Measurements from ENCODE around the gene INIP. TPM values are rescaled to one million over a fixed set of nuclear protein-coding genes. Genes with fewer than 3 reads are reported as not detected.
"Not testable (repeated sequence)": the region's sequence is repeated elsewhere in the genome, so short reads cannot be mapped to it uniquely, and the experiment has no call there.

INIP gene
- total RNA-seq, 1 donor from 2014 or later: 20.0 TPM

DNA sequence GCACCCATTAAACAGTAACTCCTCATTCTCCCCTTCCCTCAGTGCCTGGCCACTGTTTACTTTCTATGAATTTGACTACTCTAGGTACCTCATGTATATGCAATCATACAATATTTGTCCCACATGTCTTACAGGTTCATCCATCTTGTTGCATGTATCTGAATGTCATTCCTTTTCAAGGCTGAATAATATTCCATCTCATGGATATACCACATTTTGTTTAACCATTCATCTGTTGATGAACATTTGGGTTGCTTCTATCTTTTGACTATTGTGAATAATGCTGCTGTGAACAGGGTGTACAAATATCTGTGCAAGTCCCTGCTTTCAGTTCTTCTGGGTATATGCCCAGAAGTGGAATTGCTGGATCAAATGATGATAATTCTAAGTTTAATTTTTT is 40.9 kb downstream of the INIP start:
- no peak for DNase-seq (ENCODE audit: extremely low read depth, low read depth, low spot score)

GRCh38 chr9:112673221-112673620 is 44.7 kb downstream of the INIP start:
- DNase-seq (ENCODE audit: extremely low read depth, low read depth, low spot score): not testable (repeated sequence)

DNA sequence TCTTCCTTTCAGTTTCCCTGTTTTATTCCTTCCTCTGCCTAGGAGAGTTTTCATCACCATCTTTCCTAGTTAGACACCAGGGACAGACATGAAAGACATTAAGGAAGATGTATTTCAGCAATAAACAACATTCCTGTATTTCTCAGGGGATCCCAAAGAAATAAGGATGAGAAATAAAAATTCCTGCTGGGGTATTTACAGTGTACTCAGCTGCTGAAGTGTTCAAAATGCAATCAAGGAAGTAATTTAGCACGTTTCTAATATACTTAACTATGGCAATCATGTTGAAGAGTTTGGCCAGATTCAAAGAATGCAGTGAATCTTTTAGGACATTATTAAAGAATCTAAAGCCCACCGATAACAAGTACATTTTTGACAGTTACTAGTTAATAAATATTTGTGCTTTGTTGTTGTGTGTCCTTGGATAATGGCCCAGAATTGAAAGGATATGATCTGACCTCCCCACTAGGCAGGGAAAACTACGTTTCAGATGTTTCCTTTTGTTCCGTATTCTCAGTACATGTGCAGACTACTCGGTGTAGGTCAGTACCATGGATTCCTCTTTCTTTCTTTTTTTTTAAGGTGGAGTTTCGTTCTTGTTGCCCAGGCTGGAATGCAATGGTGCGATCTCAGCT is 46.8 kb downstream of the INIP start:
- no peak for DNase-seq (ENCODE audit: extremely low read depth, low read depth, low spot score)

DNA sequence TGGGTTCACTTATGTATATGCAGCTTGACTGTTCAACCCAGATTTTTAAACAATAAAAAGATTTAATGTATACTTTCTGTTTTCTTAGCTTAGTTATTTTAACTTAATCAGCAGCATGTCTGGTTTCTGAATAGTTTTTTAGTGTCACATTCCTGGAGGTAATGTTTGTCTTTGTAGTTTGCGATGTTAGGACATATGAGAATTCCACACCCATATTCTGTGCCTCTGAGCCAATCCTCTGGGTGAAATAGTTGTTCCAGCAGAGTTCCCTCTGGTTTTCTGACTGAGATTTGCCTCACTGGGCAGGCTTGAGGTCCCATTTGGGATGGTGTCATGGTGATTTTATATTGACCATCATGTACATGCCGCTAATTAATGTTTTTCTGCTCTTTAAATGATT is 48.6 kb downstream of the INIP start:
- DNase-seq (ENCODE audit: extremely low read depth, low read depth, low spot score): no peak

DNA sequence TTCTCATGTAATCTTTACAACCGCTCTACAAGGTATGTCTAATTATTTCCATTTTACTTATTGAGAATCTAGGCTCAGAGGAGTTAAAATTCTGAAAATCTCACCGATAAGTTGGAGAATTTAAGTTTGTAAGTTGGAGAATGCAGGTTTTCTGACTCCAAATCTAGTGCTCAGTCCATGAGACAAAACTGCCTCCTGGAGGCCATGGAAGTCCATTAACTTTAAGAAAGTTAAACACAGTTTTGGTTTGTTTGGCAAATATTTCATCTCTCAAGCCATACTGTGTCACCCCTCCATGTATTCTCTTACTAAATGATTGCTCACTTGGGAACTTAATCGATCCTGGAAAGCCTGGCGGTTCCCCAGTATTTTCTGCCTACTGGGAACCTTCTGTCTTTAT is 52.6 kb downstream of the INIP start:
- DNase-seq (ENCODE audit: extremely low read depth, low read depth, low spot score): no peak

DNA sequence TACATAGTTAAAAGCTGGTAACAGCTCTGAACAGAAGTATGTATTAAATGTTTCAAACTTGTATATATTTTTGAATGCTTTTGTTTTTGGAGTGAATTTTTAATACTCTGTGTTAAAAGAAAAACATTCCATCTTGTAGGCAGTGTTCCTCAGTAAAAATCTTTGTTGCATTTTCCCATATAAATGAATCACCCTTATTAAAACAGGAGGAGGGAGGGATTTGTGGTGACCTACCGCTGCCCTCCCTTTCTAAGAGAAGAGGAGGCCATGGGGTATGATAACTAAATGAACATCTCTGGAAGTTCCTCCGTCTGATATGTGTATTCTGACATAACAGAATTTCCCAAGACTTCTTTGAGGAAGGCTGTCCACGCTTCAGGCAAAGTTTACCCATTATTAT is 53.4 kb downstream of the INIP start:
- no peak for DNase-seq (ENCODE audit: extremely low read depth, low read depth, low spot score)

DNA sequence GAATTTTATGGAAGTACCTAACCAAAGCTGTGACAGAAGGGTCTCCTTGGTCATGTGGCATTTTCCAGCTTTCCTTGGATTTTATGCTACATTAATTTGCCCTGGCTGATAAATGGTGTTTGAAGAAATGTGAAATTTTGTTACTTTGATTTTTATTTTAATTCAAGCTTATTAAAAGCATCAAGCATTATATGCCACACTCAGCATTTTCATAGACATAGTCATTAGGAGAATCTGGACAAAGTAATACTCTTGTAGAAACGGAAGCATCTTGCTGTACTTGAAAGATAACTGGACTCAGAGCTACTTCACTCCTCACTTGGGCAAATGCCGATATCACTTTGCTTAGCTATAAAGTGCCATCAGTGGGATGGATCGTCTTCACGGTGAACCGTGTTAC is 54.2 kb downstream of the INIP start:
- DNase-seq (ENCODE audit: extremely low read depth, low read depth, low spot score): no peak

DNA sequence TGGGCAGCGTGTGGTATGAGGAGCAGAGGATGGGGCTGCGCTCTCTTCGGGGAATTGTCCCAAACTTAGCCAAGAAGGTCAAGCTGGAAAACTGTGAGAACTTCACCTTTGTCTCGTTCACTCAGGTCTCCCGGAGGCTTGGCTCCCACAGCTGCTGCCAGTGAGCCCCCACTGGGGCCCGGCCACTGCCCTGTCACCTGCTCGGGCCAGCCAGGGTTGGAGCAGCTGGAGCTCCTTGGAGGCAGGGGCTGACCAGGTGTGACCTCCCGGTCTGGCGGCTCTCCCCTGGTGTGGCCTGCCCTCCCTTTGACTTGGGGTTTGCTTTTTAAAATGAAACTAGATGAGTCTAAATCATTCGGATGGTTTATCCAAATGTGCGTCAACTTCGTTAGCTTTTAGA is 58.0 kb downstream of the INIP start:
- DNase-seq (ENCODE audit: extremely low read depth, low read depth, low spot score): no peak

DNA sequence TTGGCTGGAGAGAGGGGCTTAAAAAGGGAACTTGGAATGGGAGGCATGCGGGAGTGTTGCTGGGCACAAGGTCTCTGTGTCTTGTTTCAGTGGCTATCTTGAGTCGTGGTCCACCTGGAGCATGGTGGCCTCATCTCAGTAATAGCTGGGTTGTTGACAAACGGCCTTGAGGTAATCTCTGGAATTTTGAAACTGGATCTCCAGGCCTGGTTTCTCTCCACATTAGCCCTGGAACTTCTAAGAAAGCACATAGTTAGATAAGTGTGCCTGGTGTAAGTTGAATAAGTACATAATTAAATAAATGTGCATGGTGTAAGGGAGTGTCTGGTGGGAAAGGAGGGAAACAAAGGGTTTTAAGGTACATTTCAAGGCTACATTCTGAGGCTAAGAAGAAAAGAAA is 62.2 kb downstream of the INIP start:
- no peak for DNase-seq (ENCODE audit: extremely low read depth, low read depth, low spot score)

DNA sequence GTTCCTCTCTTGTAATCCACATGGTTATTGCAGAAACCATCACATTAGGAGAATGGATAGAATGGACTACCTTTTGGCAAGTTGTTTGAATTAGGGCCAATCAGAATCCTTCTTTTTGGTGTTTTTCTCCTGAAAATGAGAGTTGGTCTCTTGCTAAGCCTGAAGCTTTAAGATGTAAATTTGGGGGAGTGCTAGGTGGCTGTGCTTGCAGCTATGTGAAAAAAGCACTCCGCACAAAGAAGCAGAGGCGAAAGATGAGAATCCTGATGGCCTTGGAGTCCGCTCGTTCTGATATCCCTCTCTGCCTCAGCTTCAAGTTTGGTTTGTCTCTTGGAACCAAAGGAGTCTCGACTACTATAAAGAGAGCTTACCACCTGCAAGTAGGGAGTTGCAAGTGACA is 63.6 kb downstream of the INIP start:
- no peak for DNase-seq (ENCODE audit: extremely low read depth, low read depth, low spot score)

DNA sequence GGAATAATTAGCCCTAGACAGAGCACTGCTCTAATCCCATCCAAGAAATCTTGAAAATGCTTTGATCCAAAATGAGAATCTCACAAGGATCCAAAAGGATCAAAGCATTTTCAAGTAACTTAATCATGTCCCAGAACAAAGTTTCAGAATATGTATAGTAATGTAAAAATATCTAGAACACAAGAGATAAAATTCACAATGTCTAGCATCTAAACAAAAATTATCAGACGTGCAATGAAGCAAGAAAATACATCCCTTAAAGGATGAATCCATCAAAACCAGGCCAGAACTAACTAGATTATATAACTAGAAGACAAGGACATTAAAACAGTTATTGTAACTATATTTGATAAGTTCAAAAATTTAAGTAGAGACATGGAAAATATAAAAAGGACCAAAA is 69.3 kb downstream of the INIP start:
- no peak for DNase-seq (ENCODE audit: extremely low read depth, low read depth, low spot score)

DNA sequence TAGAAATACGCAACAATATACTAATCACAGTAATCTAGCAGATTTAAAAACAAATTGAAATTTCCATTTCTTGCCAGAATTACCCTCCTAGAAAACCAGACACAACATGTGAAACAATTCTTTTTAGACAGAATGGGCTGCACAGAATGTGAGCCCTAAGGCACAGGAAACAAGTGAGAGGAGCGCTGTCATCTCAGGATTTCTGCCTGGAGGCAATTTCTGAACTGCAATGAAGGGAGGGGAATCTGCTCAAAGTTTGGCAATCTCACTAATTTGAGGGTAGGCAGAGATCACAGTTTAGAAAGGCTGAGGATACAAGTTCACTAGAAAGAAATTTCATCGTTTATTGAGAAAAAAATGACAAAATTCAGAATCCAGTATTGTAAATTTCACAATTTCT is 70.3 kb downstream of the INIP start:
- no peak for DNase-seq (ENCODE audit: extremely low read depth, low read depth, low spot score)

DNA sequence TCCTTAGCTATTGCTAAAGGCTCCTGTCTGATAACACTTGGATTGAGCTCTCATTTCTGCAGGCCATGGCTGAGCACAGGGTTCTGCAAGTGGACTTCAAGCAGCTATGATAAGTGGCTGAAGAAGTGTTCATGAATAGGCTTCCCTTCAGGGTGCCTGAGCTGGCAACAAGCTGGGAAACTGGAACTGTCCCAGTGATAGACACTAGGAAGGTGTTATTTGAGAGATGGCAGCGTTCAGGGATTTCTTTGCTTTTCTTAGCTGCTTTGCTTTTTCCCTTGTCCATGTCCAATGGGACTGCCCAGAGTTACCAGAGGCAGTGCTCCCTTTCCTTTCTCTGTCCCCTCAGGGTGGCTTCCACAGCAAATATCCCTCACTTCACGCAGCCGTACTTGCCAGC is 75.8 kb downstream of the INIP start:
- no peak for DNase-seq (ENCODE audit: extremely low read depth, low read depth, low spot score)

GRCh38 chr9:112640311-112640710 is 77.6 kb downstream of the INIP start:
- DNase-seq (ENCODE audit: extremely low read depth, low read depth, low spot score): no peak

Other genes with a start within 250 kb of the INIP start
- 1.3 and 2.6 TPM in 2 replicates for gene KIAA1958, start 231.3 kb downstream of the INIP start, total RNA-seq
- gene SNX30, start 32.6 kb upstream of the INIP start, total RNA-seq: 6.6 and 10.7 TPM in 2 replicates
- gene SLC46A2, start 172.8 kb upstream of the INIP start, total RNA-seq: not detected in 2 replicates